ENCODE data around the gene DLL3.

DNA sequence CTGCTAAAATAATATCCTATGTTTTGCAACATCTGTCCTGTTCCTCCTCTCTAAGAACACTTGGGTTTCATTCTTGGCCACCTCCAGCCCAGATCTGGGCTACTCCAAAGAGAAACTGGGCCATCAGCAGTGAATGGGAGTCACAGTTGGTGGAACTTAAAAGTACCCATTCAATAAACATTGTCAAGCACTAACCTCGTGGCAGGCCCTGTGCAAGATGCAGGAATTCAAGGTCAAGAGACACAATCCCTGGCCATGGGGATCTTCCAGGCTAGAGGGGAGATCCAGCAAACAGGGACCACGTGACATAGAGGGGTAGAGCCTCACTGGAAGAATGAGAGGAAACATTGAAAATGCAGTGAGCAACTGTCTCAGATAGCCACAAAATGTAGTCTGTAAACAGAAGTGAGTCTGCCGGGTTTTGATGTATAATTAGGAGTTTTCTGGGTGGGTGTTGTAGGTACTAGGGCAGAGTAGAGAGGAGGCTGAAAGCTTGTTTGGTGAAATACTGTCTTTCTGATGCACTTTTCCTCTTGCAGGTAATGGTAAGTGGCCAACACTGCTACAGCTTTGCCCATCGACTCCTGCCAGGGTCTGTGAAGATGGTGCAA, 56.1 kb downstream of the DLL3 start:
- TF ChIP-seq, protein P1, sequence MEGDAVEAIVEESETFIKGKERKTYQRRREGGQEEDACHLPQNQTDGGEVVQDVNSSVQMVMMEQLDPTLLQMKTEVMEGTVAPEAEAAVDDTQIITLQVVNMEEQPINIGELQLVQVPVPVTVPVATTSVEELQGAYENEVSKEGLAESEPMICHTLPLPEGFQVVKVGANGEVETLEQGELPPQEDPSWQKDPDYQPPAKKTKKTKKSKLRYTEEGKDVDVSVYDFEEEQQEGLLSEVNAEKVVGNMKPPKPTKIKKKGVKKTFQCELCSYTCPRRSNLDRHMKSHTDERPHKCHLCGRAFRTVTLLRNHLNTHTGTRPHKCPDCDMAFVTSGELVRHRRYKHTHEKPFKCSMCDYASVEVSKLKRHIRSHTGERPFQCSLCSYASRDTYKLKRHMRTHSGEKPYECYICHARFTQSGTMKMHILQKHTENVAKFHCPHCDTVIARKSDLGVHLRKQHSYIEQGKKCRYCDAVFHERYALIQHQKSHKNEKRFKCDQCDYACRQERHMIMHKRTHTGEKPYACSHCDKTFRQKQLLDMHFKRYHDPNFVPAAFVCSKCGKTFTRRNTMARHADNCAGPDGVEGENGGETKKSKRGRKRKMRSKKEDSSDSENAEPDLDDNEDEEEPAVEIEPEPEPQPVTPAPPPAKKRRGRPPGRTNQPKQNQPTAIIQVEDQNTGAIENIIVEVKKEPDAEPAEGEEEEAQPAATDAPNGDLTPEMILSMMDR (IDR thresholded peaks at IDR 0.05; ENCODE audit: low read length), result no peak
- no peak for TF ChIP-seq EZH2 (IDR thresholded peaks at IDR 0.05; ENCODE audit: borderline replicate concordance, low read length)

All from OCI-LY1 (cell line).